Skeletal muscle satellite cell (primary cell): ENCODE results near the gene ANXA6.
A peak's percentile ranks its signal among the peaks of the same experiment; 100 is the strongest.

Experiments
- H3K27me3 ChIP-seq: 2 replicates; pipeline ENCODE4 v1.7.0; 2013; ENCODE audit warnings: low read length; ENCODE audit not compliant: control insufficient read depth, insufficient read depth
- H3K36me3 ChIP-seq: 2 replicates; pipeline ENCODE4 v1.7.0; 2013; ENCODE audit warnings: mild to moderate bottlenecking, control low read depth, low read length; ENCODE audit not compliant: insufficient read depth
- H3K4me1 ChIP-seq: 2 replicates; pipeline ENCODE4 v1.7.0; 2013; ENCODE audit warnings: low read length; ENCODE audit not compliant: control insufficient read depth, insufficient read depth
- H3K4me2 ChIP-seq: 2 replicates; pipeline ENCODE4 v1.7.0; 2013; ENCODE audit warnings: mild to moderate bottlenecking, low read length
- H3K4me3 ChIP-seq: 2 replicates; pipeline ENCODE4 v1.7.0; 2013; ENCODE audit warnings: low read length
- H3K9ac ChIP-seq: 2 replicates; pipeline ENCODE4 v1.7.0; 2013; ENCODE audit warnings: mild to moderate bottlenecking, low read depth, low read length, moderate library complexity
- H3K9me3 ChIP-seq: replicated peaks from 2 replicates; pipeline ENCODE4 v1.7.0; 2013; ENCODE audit warnings: mild to moderate bottlenecking, control low read depth, low read length

The ANXA6 gene

DNA sequence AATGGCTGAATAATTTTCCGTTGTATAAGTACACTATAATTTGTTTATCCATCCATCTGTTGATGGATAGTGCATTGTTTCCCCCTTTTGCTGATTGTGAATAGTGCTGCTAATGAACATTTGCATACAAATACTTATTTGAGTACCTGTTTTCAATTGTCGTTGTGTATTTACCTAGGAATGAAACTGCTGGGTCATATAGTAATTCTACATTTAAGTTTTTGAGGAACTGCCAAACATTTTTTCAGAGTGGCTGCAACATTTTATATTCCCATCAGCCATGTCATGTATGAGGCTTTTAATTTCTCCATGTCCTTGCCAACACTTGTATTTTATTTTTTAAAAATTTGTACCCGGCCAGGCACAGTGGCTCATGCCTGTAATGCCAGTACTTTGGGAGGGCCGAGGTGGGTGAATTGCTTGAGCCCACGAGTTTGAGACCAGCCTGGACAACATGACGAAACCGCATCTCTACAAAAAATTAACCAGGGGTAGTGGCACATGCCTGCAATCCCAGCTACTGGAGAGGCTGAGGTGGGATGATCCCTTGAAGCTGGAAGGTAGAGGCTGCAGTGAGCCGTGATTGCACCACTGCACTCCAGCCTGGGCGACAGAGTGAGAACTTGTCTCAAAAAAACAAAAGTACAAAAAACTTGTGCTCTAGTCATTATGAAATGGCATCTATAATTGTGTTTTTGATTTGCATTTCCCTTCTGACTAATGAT lies 2.2 kb upstream of the ANXA6 start:
- Histone ChIP-seq H3K9ac (no peak overlapping the region), H3K9me3 (no peaks in the 10 kb centered on the region), H3K27me3 (no peaks in the 10 kb centered on the region), H3K4me2 (no peak overlapping the region), H3K36me3 (no peaks in the 10 kb centered on the region), H3K4me3 (no peak overlapping the region), H3K4me1 (peaks cover 24% of the 10 kb centered on the region)

DNA sequence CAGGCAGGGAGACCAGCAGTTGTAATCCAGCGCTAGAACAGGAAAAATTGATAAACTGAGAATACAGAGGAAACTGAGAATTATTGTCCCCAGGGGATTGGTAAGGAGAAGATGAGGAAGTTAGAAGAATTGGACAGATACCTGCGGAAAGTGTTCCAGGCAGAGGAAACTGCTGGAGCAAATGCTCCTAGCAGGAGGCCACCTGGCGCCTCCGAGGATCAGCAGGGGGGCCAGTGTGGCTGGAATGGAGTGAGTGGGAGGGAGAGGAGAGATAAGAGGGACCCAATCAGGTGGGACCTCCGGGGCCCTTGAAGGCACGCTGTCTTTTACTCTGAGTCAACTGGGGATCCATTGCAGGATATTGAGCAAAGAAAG lies 695 bp upstream of the ANXA6 start:
- Histone ChIP-seq H3K36me3 (peaks cover 7% of the 10 kb centered on the region), H3K4me3 (peak overlapping the region; percentile 98), H3K9me3 (no peaks in the 10 kb centered on the region), H3K9ac (peak overlapping the region; percentile 86), H3K4me2 (peak overlapping the region; percentile 94), H3K27me3 (no peaks in the 10 kb centered on the region), H3K4me1 (peaks cover 37% of the 10 kb centered on the region)

DNA sequence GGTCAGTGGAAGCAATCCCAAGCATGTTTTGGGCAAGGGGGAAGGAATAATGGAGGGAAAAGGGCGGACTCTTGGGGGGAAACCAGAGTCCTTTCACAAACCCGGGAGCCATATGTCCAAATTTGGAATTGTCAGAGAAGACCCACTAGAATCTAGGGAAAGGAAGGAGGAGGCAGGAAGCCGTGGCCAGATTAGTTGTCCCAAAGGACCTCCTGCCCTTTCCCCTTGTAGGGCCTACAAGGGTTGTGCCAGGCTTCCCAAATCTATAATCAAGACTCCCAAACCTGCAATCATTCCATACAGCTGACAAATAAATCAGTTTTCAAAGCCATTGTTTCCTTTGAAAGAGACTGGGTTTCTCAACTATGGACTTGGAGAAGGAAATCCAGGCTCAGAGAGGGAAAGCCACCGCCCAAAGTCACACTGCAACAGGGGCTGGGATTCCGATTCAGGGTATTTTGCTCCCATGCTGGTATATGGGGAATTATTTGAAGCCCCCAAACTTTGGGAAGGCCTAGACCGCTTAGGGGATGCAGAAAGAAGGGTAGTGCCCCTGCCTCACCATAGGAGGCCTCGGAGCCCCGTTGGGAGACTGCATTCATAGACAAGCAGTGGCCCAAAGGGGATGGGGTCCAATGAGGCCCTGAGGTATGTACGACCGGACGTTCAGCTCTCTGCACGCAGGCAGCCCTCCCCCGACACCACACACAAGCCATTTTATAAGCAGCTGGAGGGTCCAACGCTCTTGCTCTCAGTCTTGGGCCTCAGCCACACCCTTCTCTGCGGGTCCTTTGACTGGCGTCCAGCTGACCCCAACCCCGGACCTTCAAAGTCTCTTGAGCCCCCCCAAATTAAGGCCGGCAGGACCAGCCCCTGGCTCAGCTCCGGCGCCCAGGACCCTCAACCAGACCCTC lies 815 bp downstream of the ANXA6 start:
- H3K36me3 ChIP-seq: peaks cover 16% of the 10 kb centered on the region

DNA sequence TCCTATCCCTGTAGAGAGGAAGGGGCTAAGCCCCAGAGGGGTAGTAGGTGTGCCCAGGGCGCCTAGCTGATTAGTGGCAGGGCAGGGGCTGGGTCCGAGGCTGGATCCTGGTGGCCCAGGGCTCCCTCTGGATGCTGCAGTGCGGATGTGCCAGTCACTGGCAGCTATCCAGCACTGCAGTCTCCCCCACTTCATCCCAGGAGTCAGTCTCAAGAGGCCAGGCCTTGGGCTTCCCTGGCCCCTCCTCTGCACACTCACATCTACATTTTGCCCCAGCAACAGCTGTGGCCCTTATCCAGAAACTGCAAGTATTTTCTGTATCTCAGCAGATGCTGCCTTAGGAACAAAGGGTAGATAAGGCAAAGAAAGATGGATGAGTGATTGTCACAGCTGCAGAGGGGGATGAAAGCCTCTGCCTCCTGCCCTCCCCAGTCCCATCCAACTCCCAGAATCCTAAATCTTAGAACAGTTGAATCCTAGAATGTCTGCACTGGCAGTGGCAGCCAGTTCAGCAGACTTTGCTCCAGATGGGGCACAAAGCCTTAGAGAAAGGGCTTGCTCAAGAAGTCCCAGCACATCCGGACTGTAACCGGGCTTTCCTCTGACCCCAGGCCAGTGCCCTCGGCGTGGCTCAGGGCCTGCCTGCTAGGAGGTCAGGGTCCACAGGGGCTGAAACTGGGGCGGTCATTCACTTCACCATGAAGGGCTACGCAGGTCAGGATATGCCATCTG lies 1.6 kb downstream of the ANXA6 start:
- Histone ChIP-seq H3K9me3 (no peaks in the 10 kb centered on the region), H3K9ac (peak overlapping the region; percentile 86), H3K4me1 (peaks cover 49% of the 10 kb centered on the region), H3K27me3 (no peaks in the 10 kb centered on the region), H3K4me2 (peak overlapping the region; percentile 94), H3K4me3 (peak overlapping the region; percentile 98), H3K36me3 (peaks cover 18% of the 10 kb centered on the region)

More for the DNA sequence above, 815 bp downstream of the ANXA6 start:
- peak overlapping the region; percentile 98 for H3K4me3 ChIP-seq
- peaks cover 40% of the 10 kb centered on the region for H3K4me1 ChIP-seq
- H3K9ac ChIP-seq: peak overlapping the region; percentile 86
- H3K4me2 ChIP-seq: peak overlapping the region; percentile 94
- H3K9me3 ChIP-seq: no peaks in the 10 kb centered on the region
- no peaks in the 10 kb centered on the region for H3K27me3 ChIP-seq

GRCh38 chr5:151154931-151155774 lies 2.4 kb downstream of the ANXA6 start:
- Histone ChIP-seq H3K9me3 (no peaks in the 10 kb centered on the region), H3K4me3 (peak overlapping the region; percentile 98), H3K9ac (peak overlapping the region; percentile 86), H3K36me3 (peaks cover 21% of the 10 kb centered on the region), H3K4me2 (peak overlapping the region; percentile 94), H3K4me1 (peaks cover 56% of the 10 kb centered on the region), H3K27me3 (no peaks in the 10 kb centered on the region)

GRCh38 chr5:151153766-151154272 lies 3.8 kb downstream of the ANXA6 start:
- peaks cover 57% of the 10 kb centered on the region for H3K4me1 ChIP-seq
- no peak overlapping the region for H3K4me3 ChIP-seq
- no peak overlapping the region for H3K4me2 ChIP-seq
- peaks cover 25% of the 10 kb centered on the region for H3K36me3 ChIP-seq
- H3K9me3 ChIP-seq: no peaks in the 10 kb centered on the region
- H3K27me3 ChIP-seq: no peaks in the 10 kb centered on the region
- H3K9ac ChIP-seq: no peak overlapping the region

DNA sequence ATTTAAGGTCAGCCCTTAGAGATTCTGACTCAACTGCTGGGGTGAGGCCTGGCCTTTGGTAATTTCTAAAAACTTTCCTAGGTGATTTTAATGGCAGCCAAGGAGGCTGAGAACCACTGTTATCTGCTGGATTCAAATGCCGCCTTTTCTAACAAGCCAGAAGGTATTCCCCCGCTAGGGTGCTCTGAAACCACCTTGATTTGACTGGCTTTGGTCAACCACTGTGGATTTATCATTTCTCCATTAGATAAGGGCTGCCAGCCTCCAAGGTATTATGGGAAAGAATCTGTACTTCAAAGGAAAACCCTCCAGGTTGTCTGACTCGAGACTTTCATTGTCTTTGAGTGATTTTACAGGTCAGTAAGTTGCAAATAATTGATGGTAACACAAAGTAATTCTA lies 4.3 kb downstream of the ANXA6 start:
- Histone ChIP-seq H3K4me2 (no peak overlapping the region), H3K4me3 (no peak overlapping the region), H3K36me3 (peaks cover 29% of the 10 kb centered on the region), H3K27me3 (no peaks in the 10 kb centered on the region), H3K9ac (no peak overlapping the region), H3K4me1 (peaks cover 53% of the 10 kb centered on the region), H3K9me3 (no peaks in the 10 kb centered on the region)

GRCh38 chr5:151151793-151152192 lies 5.8 kb downstream of the ANXA6 start:
- Histone ChIP-seq H3K27me3 (no peaks in the 10 kb centered on the region), H3K4me3 (no peak overlapping the region), H3K36me3 (peaks cover 42% of the 10 kb centered on the region), H3K9ac (no peak overlapping the region), H3K4me1 (peaks cover 47% of the 10 kb centered on the region), H3K9me3 (no peaks in the 10 kb centered on the region), H3K4me2 (no peak overlapping the region)

DNA sequence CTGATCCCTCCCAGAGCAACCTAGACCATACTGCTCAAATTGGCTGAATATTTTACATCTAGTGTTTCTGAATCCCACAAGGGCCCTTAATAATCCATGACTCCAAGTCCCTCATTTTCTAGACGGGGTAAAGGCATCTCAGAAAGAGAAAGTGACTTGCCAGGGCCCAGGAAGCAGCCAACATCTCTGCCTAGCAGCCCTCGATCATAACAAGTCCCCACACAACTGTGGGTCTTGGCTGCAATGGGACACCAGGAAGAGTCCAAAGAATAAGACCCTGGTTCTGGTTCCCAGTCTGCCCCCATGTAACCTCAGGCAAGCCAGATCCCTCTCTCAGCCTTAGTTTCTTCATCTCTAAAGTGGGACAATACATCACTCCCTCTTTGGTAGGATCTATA lies 6.3 kb downstream of the ANXA6 start:
- Histone ChIP-seq H3K4me1 (peaks cover 47% of the 10 kb centered on the region), H3K9ac (no peak overlapping the region), H3K9me3 (no peaks in the 10 kb centered on the region), H3K4me3 (no peak overlapping the region), H3K27me3 (no peaks in the 10 kb centered on the region), H3K36me3 (peaks cover 48% of the 10 kb centered on the region), H3K4me2 (no peak overlapping the region)

DNA sequence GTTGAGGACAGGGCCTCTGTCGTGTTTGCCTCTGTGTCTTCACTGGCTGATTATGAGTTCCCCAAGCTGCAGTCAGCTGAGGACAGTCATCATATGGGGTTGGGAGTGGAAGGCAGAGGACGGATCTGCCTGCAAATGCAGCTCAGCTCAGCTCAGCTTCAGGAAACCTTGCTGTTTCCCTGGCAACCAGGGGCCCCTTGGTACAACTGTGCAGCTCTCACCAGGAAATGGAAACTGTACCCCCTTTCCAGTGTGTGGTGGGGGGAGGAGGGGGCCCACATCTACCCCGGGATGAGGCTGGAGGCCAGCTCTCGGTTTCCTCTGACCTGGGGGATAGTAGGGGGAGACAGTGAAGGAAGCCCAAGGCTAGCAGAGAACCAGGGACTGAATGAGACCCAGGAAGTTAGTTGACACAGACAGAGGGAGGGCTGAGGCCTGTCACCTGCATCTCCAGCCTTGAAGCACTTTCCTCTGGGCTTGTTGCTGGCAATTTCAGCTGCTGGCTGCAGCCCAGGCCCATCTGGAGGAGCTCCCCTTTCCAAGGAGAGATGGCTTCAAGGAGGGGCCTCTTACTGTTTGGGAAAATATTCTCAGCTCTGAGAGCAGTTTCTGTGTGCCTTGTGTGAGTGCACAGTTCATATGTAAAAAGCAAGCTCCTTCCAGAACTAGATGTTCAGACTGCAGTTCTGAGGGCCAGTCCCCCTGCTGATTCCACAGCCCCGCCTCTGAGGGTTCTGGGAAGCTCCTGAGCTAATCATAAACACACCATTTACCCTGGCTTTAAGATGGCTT lies 6.9 kb downstream of the ANXA6 start:
- Histone ChIP-seq H3K4me2 (peak overlapping the region; percentile 6), H3K4me3 (no peak overlapping the region), H3K9ac (peak overlapping the region; percentile 7), H3K36me3 (peaks cover 54% of the 10 kb centered on the region), H3K9me3 (no peaks in the 10 kb centered on the region), H3K4me1 (peaks cover 41% of the 10 kb centered on the region), H3K27me3 (no peaks in the 10 kb centered on the region)
